ENCODE data around the gene CHPF.

Gene CHPF

GRCh38 chr2:219510512-219511135 is 33.0 kb downstream of the CHPF start:
- DNase-seq = no peak

GRCh38 chr2:219509780-219510511 is 33.7 kb downstream of the CHPF start:
- peak; percentile 21 for DNase-seq

- no peak for DNase-seq
These were observed 34.4 kb downstream of the CHPF start for GRCh38 chr2:219508971-219509779.

GRCh38 chr2:219508444-219508734 is 35.2 kb downstream of the CHPF start:
- no peak for DNase-seq

- no peak for DNase-seq
These were observed 35.8 kb downstream of the CHPF start for GRCh38 chr2:219507581-219508443.

GRCh38 chr2:219506802-219507526 is 36.6 kb downstream of the CHPF start:
- DNase-seq = no peak

GRCh38 chr2:219506153-219506801 is 37.3 kb downstream of the CHPF start:
- no peak for DNase-seq

GRCh38 chr2:219505585-219505984 is 38.0 kb downstream of the CHPF start:
- no peak for DNase-seq

- DNase-seq = no peak
These were observed 41.0 kb downstream of the CHPF start for GRCh38 chr2:219502618-219503017.

- DNase-seq = no peak
These were observed 41.8 kb downstream of the CHPF start for GRCh38 chr2:219501849-219502248.

- no peak for DNase-seq
These were observed 43.5 kb downstream of the CHPF start for GRCh38 chr2:219500135-219500534.

GRCh38 chr2:219499555-219499954 is 44.1 kb downstream of the CHPF start:
- no peak for DNase-seq

GRCh38 chr2:219499058-219499307 is 44.6 kb downstream of the CHPF start:
- no peak for DNase-seq

- DNase-seq = peak; percentile 90
These were observed 45.1 kb downstream of the CHPF start, which contains the start of gene GMPPA for GRCh38 chr2:219498280-219499057. GMPPA (plus strand) TSS chr2:219498891; CDS start chr2:219499976, 1,085 bp downstream.

- DNase-seq = no peak
These were observed 45.9 kb downstream of the CHPF start for GRCh38 chr2:219497495-219498279.

GRCh38 chr2:219496825-219497494 is 46.6 kb downstream of the CHPF start:
- DNase-seq = no peak

GRCh38 chr2:219496247-219496824 is 47.3 kb downstream of the CHPF start:
- DNase-seq = no peak

- peak; percentile 31 for DNase-seq
These were observed 48.0 kb downstream of the CHPF start for GRCh38 chr2:219495531-219496122.
